Measurements from ENCODE around the gene TTF1. TPM values are rescaled to one million over a fixed set of nuclear protein-coding genes. Genes with fewer than 3 reads are reported as not detected.
A peak's percentile ranks its signal among the peaks of the same experiment; 100 is the strongest.

Gene TTF1
- polyA plus RNA-seq, 1 of the 3 experiments (the other 2 are of a cell fraction): 11.9 TPM

DNA sequence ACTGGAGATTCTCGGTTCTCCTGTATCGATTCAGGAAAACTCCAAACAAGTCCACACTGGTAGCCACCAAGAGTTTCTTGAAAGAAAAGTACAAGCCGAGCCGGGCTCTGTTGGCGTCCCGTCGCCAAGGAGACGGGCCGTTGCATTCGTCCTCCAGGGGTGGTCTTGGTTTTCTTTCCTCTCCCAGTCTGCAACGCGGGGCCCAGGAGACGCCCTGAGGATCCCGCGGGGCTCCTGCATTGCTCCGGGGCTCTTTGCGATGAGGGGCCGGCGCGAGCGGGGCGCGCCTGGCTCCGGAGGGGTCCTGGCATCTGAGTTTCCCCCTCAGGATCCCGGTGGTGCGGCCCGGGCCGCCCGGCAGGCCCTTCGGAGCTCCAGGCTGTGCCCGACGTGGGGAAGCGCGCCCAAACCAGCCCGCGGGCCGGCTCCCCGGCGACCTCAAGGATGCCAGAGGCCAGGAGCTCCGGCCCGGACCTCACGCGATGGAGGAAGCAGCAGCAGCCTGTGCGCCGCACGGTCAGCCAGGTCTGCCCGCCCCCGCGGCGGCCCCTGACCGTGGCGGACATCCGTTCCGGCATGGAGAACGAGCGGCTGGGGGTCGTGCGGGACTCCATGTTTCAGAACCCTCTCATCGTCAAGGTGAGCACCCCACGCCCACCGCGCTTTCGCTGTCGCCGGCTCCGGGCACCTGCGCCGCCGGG, 3.3 kb upstream of the TTF1 start, which contains the start of gene CFAP77:
Gene CFAP77, plus strand, starts transcription at position 384 of the 701 bp plus-strand sequence. Its CDS starts 61 bp downstream, at position 445.
- peak within 1 kb of the TSS; percentile 88 for H3K4me2 ChIP-seq
- no peaks in the 10 kb centered on the region for H3K27me3 ChIP-seq (ENCODE audit: insufficient read depth)
- ChIA-PET POLR2A (interaction anchor here (0.6 kb wide), 1 partner anchor 92 kb away, joined by 3 read pairs; no protein-coding TSS in a partner anchor), CTCF (interaction anchor here (0.9 to 9.5 kb wide), 5 partner anchors 98 to 396 kb away, joined by 3 to 72 read pairs (median 3); partner anchors contain the start of genes DDX31 and GTF3C4)
- H3K79me2 ChIP-seq (ENCODE audit: insufficient read depth): peaks cover 20% of the 10 kb centered on the region
- peak within 1 kb of the TSS; percentile 100 for H2AFZ ChIP-seq (ENCODE audit: low read depth)
- no peaks in the 10 kb centered on the region for H4K20me1 ChIP-seq (ENCODE audit: insufficient read depth)
- peak within 1 kb of the TSS; percentile 67 to 76 for H3K4me3 ChIP-seq (ENCODE audit: low read depth in 2 of 2, low read length in 1 of 2)
- no peaks in the 10 kb centered on the region for H3K9me3 ChIP-seq
- H3K36me3 ChIP-seq (replicated peaks in 1 of 2; ENCODE audit: control insufficient read depth in 1 of 2, insufficient read depth in 2 of 2, low read length in 1 of 2): no peaks in the 10 kb centered on the region
- peaks cover 0 to 27% of the 10 kb centered on the region in 2 experiments; a peak in 2 of 4 replicates for H3K4me1 ChIP-seq (ENCODE audit: control insufficient read depth in 1 of 2, insufficient read depth in 2 of 2, low read depth in 1 of 2, low read length in 1 of 2)
- peaks cover 8% of the 10 kb centered on the region for H3F3A ChIP-seq (replicated peaks; ENCODE audit: insufficient read depth)
- H3K9ac ChIP-seq: peak within 1 kb of the TSS; percentile 89
- H3K27ac ChIP-seq (ENCODE audit: low read depth in 2 of 2, low read length in 1 of 2): peak within 1 kb of the TSS in 1 of 2 experiments; percentile 54; a peak in 3 of 4 replicates
- H3K9me2 ChIP-seq: no peaks in the 10 kb centered on the region
- 4% methylated on average over 8 of the region's 69 CpGs for WGBS (ENCODE audit: low lambda C conversion rate)
- DNase-seq: peak; percentile 88
- TF ChIP-seq, protein P1, sequence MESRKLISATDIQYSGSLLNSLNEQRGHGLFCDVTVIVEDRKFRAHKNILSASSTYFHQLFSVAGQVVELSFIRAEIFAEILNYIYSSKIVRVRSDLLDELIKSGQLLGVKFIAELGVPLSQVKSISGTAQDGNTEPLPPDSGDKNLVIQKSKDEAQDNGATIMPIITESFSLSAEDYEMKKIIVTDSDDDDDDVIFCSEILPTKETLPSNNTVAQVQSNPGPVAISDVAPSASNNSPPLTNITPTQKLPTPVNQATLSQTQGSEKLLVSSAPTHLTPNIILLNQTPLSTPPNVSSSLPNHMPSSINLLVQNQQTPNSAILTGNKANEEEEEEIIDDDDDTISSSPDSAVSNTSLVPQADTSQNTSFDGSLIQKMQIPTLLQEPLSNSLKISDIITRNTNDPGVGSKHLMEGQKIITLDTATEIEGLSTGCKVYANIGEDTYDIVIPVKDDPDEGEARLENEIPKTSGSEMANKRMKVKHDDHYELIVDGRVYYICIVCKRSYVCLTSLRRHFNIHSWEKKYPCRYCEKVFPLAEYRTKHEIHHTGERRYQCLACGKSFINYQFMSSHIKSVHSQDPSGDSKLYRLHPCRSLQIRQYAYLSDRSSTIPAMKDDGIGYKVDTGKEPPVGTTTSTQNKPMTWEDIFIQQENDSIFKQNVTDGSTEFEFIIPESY (IDR thresholded peaks at IDR 0.05; ENCODE audit: borderline replicate concordance, low read depth): no peak
- TF ChIP-seq EZH2phosphoT487 (IDR thresholded peaks at IDR 0.05; ENCODE audit: borderline replicate concordance, low read depth) (no peak), MXI1 (IDR thresholded peaks at IDR 0.05; ENCODE audit: low read depth, low read length) (no peak; the same call in 1 of the 2 replicates), EP300 (IDR thresholded peaks at IDR 0.05; ENCODE audit: borderline replicate concordance in 1 of 2, low read depth in 1 of 2, low read length in 1 of 2) (peak in 1 of 2 experiments; percentile 52; a peak in 1 of 4 replicates), MEF2A (IDR thresholded peaks at IDR 0.05; ENCODE audit: borderline replicate concordance, low read depth) (no peak), USF1 (IDR thresholded peaks at IDR 0.05; ENCODE audit: borderline replicate concordance, low read depth) (no peak), SMC3 (IDR thresholded peaks at IDR 0.05; ENCODE audit: low read depth, low read length) (no peak), ELF1 (IDR thresholded peaks at IDR 0.05) (no peak), FOXM1 (IDR thresholded peaks at IDR 0.05; ENCODE audit: low read depth) (peak; percentile 45; the same call in 1 of the 2 replicates), FOXJ3 (CRISPR knock-in tag; IDR thresholded peaks at IDR 0.05) (no peak), RFX5 (IDR thresholded peaks at IDR 0.05; ENCODE audit: low read length) (no peak), TEAD4 (IDR thresholded peaks at IDR 0.05; ENCODE audit: borderline replicate concordance, insufficient read depth) (no peak), RAD21 (IDR thresholded peaks at IDR 0.05; ENCODE audit: low read length) (no peak), JUND (IDR thresholded peaks at IDR 0.05) (peak; percentile 27; the same call in 1 of the 2 replicates), FOSL2 (IDR thresholded peaks at IDR 0.05; ENCODE audit: borderline replicate concordance, low read depth) (no peak)
- TF ChIP-seq, protein P2, sequence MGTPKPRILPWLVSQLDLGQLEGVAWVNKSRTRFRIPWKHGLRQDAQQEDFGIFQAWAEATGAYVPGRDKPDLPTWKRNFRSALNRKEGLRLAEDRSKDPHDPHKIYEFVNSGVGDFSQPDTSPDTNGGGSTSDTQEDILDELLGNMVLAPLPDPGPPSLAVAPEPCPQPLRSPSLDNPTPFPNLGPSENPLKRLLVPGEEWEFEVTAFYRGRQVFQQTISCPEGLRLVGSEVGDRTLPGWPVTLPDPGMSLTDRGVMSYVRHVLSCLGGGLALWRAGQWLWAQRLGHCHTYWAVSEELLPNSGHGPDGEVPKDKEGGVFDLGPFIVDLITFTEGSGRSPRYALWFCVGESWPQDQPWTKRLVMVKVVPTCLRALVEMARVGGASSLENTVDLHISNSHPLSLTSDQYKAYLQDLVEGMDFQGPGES (IDR thresholded peaks at IDR 0.05; ENCODE audit: low read depth, low read length): no peak
- TF ChIP-seq, protein P3, sequence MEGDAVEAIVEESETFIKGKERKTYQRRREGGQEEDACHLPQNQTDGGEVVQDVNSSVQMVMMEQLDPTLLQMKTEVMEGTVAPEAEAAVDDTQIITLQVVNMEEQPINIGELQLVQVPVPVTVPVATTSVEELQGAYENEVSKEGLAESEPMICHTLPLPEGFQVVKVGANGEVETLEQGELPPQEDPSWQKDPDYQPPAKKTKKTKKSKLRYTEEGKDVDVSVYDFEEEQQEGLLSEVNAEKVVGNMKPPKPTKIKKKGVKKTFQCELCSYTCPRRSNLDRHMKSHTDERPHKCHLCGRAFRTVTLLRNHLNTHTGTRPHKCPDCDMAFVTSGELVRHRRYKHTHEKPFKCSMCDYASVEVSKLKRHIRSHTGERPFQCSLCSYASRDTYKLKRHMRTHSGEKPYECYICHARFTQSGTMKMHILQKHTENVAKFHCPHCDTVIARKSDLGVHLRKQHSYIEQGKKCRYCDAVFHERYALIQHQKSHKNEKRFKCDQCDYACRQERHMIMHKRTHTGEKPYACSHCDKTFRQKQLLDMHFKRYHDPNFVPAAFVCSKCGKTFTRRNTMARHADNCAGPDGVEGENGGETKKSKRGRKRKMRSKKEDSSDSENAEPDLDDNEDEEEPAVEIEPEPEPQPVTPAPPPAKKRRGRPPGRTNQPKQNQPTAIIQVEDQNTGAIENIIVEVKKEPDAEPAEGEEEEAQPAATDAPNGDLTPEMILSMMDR (IDR thresholded peaks at IDR 0.05): no peak
- TF ChIP-seq, protein P4, sequence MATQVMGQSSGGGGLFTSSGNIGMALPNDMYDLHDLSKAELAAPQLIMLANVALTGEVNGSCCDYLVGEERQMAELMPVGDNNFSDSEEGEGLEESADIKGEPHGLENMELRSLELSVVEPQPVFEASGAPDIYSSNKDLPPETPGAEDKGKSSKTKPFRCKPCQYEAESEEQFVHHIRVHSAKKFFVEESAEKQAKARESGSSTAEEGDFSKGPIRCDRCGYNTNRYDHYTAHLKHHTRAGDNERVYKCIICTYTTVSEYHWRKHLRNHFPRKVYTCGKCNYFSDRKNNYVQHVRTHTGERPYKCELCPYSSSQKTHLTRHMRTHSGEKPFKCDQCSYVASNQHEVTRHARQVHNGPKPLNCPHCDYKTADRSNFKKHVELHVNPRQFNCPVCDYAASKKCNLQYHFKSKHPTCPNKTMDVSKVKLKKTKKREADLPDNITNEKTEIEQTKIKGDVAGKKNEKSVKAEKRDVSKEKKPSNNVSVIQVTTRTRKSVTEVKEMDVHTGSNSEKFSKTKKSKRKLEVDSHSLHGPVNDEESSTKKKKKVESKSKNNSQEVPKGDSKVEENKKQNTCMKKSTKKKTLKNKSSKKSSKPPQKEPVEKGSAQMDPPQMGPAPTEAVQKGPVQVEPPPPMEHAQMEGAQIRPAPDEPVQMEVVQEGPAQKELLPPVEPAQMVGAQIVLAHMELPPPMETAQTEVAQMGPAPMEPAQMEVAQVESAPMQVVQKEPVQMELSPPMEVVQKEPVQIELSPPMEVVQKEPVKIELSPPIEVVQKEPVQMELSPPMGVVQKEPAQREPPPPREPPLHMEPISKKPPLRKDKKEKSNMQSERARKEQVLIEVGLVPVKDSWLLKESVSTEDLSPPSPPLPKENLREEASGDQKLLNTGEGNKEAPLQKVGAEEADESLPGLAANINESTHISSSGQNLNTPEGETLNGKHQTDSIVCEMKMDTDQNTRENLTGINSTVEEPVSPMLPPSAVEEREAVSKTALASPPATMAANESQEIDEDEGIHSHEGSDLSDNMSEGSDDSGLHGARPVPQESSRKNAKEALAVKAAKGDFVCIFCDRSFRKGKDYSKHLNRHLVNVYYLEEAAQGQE (IDR thresholded peaks at IDR 0.05; ENCODE audit: low read depth, low read length): no peak

Measured in SK-N-SH (cell line).